H7 (cell line): Measurements from ENCODE around the gene PCDHGA7. TPM values are rescaled to one million over a fixed set of nuclear protein-coding genes. Genes with fewer than 3 reads are reported as not detected.
"Not testable (repeated sequence)": the region's sequence is repeated elsewhere in the genome, so short reads cannot be mapped to it uniquely, and the experiment has no call there.

Experiments used
- DNase-seq: peaks from one replicate; pipeline ENCODE4 v3.0.0; 2012
- H3K27me3 ChIP-seq: 2 replicates; pipeline ENCODE4 v1.6.0; 2011; ENCODE audit warnings: mild to moderate bottlenecking, low read length; ENCODE audit not compliant: control insufficient read depth, insufficient read depth
- H3K36me3 ChIP-seq: replicated peaks from 2 replicates; pipeline ENCODE4 v1.5.1; 2011; ENCODE audit warnings: low read length; ENCODE audit not compliant: control insufficient read depth, insufficient read depth
- H3K4me3 ChIP-seq: 2 replicates; pipeline ENCODE4 v1.5.1; 2011; ENCODE audit warnings: low read depth, mild to moderate bottlenecking, control low read depth, low read length, moderate library complexity; ENCODE audit not compliant: insufficient read depth
- total RNA-seq: library from RNA; depleted of rRNA; stranded (reverse); fragments of >200 nt; shearing (Covaris generic); gene quantifications from 2 replicates; pipeline ENCODE4 v1.2.3, GENCODE V29; 2014

Gene PCDHGA7
- total RNA-seq, 1 experiment from 2014 or later, result not detected

- Histone ChIP-seq H3K4me3 (no peak overlapping the region), H3K27me3 (no peaks in the 10 kb centered on the region), H3K36me3 (no peaks in the 10 kb centered on the region)
- DNase-seq, result no peak
Observed at GRCh38 chr5:141356950-141357349, 25.6 kb upstream of the PCDHGA7 start.

GRCh38 chr5:141359790-141360426, 22.6 kb upstream of the PCDHGA7 start, which contains the start of gene PCDHGB2:
Gene PCDHGB2 (plus strand): TSS chr5:141359994. CDS start chr5:141360136, 142 bp downstream.
- peak; percentile 80 for DNase-seq
- no peak within 1 kb of the TSS for H3K4me3 ChIP-seq
- no peaks in the 10 kb centered on the region for H3K36me3 ChIP-seq
- no peaks in the 10 kb centered on the region for H3K27me3 ChIP-seq

GRCh38 chr5:141360685-141361084, 21.9 kb upstream of the PCDHGA7 start:
- Histone ChIP-seq H3K4me3 (no peak overlapping the region), H3K36me3 (no peaks in the 10 kb centered on the region), H3K27me3 (no peaks in the 10 kb centered on the region)
- no peak for DNase-seq

- no peak for DNase-seq
- no peaks in the 10 kb centered on the region for H3K27me3 ChIP-seq
- H3K4me3 ChIP-seq, result no peak overlapping the region
- no peaks in the 10 kb centered on the region for H3K36me3 ChIP-seq
Observed at GRCh38 chr5:141362719-141363118, 19.8 kb upstream of the PCDHGA7 start.

GRCh38 chr5:141363952-141364660, 18.4 kb upstream of the PCDHGA7 start, which contains the start of gene PCDHGA5:
Gene PCDHGA5 (plus strand): TSS chr5:141364162. CDS start chr5:141364331, 169 bp downstream.
- peak; percentile 22 for DNase-seq
- H3K36me3 ChIP-seq, result no peaks in the 10 kb centered on the region
- H3K4me3 ChIP-seq, result no peak within 1 kb of the TSS
- H3K27me3 ChIP-seq, result no peaks in the 10 kb centered on the region

GRCh38 chr5:141366016-141366896, 16.3 kb upstream of the PCDHGA7 start:
- H3K36me3 ChIP-seq, result no peaks in the 10 kb centered on the region
- no peak overlapping the region for H3K4me3 ChIP-seq
- no peaks in the 10 kb centered on the region for H3K27me3 ChIP-seq
- DNase-seq, result no peak

GRCh38 chr5:141369994-141370848, 12.3 kb upstream of the PCDHGA7 start, which contains the start of gene PCDHGB3:
Gene PCDHGB3 (plus strand): TSS chr5:141370242. CDS start chr5:141370395, 153 bp downstream.
- no peak for DNase-seq
- Histone ChIP-seq H3K4me3 (no peak within 1 kb of the TSS), H3K27me3 (no peaks in the 10 kb centered on the region), H3K36me3 (no peaks in the 10 kb centered on the region)

GRCh38 chr5:141371572-141372475, 10.7 kb upstream of the PCDHGA7 start:
- no peaks in the 10 kb centered on the region for H3K27me3 ChIP-seq
- H3K4me3 ChIP-seq, result no peak overlapping the region
- DNase-seq, result no peak
- no peaks in the 10 kb centered on the region for H3K36me3 ChIP-seq

- DNase-seq, result no peak
- no peaks in the 10 kb centered on the region for H3K27me3 ChIP-seq
- H3K36me3 ChIP-seq, result no peaks in the 10 kb centered on the region
- H3K4me3 ChIP-seq, result no peak within 1 kb of the TSS
Observed at GRCh38 chr5:141373673-141374317, 8.7 kb upstream of the PCDHGA7 start, which contains the start of gene PCDHGA6. Gene PCDHGA6 (plus strand): TSS chr5:141373891. CDS start chr5:141374084, 193 bp downstream.

- no peak for DNase-seq
- H3K27me3 ChIP-seq, result no peaks in the 10 kb centered on the region
- H3K36me3 ChIP-seq, result no peaks in the 10 kb centered on the region
- no peak overlapping the region for H3K4me3 ChIP-seq
Observed at GRCh38 chr5:141374627-141375026, 7.9 kb upstream of the PCDHGA7 start.

- not testable (repeated sequence) for H3K27me3 ChIP-seq, DNase-seq, H3K36me3 ChIP-seq, H3K4me3 ChIP-seq
Observed at GRCh38 chr5:141375444-141376155, 6.9 kb upstream of the PCDHGA7 start.

GRCh38 chr5:141383345-141383744, 803 bp downstream of the PCDHGA7 start:
- DNase-seq, result peak; percentile 28
- no peaks in the 10 kb centered on the region for H3K36me3 ChIP-seq
- H3K27me3 ChIP-seq, result no peaks in the 10 kb centered on the region
- no peak overlapping the region for H3K4me3 ChIP-seq
